ENCODE data around the gene C12orf60. TPM values are rescaled to one million over a fixed set of nuclear protein-coding genes. Genes with fewer than 3 reads are reported as not detected.
A peak's percentile ranks its signal among the peaks of the same experiment; 100 is the strongest.

The C12orf60 gene
- total RNA-seq, 1 donor from 2014 or later: 1.3 TPM

DNA sequence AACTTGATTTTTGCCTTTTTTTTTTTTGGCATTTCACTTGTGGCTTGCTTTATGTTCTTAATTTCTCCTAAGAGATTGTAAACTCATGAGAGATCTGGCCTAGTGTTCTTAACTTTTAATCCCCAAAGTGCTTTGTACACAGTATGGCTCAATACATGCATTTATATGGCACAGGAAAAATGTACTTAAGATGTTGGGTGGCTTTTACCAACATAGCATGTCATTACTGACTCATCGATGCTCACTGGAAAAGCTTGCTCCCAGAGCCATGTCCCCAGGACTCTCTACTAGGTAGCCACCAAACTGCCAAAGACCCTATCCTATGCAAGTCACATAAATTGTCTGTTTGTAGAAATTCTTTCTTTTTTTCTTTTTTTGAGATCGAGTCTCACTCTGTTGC is 23.6 kb downstream of the C12orf60 start:
- DNase-seq: no peak
- intact Hi-C loops (cut with micrococcal nuclease): no loop called here
- ATAC-seq: no peak

DNA sequence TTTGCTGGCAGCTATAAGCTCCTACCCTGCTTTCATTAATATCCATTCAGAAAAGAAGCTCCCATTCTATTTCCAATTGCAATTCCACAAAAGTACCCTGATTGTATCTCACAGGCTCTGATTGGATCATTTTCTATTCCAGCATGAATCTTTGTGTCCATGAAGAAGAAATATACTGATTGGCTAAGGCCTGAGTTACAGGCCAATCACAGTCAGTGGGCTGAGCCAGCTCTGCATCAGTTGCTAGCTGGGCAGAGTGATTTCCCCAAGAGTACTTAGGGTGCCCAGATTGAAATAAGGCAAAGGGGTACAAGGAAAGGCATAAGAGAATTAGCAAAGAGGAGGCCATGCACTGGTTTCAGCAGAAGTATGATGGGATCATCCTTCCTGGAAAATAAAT is 25.4 kb downstream of the C12orf60 start:
- ATAC-seq (no peak), DNase-seq (no peak)
- intact Hi-C loops (cut with micrococcal nuclease): no loop called here

DNA sequence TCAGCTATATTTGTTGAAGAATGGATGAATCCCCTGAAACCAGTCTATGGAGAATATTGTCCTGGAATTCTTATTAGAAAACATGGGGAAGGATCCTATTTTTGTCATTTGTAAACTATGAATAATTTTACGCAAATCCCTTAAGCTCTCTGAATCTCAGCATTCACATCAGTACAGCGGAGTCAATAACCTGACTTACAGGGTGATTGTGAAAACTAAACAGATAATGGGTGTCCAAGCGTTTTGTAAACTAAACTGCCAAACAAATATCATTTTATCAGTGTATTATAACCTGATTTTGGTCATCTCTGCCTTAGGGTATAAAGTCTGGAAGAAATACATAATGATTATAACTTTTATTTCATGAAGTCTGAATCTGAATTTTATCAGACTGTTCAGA is 29.9 kb downstream of the C12orf60 start:
- DNase-seq (no peak), ATAC-seq (no peak)
- intact Hi-C loops (cut with micrococcal nuclease): no loop called here

DNA sequence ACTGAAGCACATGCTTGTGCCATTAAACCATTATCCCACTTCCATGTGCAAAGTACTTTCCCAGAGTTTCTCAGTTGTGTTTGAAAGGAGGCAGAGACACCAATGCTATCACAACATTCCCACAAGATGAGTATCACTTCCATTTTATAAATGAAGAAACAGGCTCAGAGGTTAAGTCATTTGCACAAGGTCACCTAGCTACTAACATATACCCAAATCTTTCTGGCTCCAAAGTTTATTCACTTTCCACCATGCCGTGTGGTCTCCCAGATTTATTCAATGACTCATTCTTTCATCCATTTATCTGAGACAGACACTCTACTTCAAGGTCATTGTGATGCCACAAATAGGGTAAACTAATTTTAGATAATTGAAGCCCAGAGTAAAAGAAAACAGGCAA is 30.5 kb downstream of the C12orf60 start:
- intact Hi-C loops (cut with micrococcal nuclease): no loop called here
- DNase-seq: no peak
- ATAC-seq: peak; percentile 51

DNA sequence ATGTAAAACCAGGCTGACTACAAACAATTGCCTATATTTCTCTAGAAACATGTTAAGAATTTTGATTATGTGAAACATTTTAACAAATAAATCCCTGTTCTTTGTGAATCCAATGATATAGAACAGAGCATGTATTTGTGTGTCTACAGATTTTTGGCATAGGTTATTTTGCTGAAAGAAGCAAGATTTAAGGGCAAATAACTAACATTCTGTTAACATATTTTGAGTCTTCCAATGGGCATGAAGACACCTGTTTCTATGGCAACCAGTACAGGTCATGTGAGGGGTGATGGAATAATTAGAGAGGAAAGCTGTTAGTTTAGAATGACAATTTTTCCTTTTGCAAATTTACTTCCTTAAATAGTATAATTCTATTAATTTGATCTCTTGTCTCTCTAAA is 31.0 kb downstream of the C12orf60 start:
- no peak for DNase-seq
- intact Hi-C loops (cut with micrococcal nuclease): no loop called here
- ATAC-seq: no peak

DNA sequence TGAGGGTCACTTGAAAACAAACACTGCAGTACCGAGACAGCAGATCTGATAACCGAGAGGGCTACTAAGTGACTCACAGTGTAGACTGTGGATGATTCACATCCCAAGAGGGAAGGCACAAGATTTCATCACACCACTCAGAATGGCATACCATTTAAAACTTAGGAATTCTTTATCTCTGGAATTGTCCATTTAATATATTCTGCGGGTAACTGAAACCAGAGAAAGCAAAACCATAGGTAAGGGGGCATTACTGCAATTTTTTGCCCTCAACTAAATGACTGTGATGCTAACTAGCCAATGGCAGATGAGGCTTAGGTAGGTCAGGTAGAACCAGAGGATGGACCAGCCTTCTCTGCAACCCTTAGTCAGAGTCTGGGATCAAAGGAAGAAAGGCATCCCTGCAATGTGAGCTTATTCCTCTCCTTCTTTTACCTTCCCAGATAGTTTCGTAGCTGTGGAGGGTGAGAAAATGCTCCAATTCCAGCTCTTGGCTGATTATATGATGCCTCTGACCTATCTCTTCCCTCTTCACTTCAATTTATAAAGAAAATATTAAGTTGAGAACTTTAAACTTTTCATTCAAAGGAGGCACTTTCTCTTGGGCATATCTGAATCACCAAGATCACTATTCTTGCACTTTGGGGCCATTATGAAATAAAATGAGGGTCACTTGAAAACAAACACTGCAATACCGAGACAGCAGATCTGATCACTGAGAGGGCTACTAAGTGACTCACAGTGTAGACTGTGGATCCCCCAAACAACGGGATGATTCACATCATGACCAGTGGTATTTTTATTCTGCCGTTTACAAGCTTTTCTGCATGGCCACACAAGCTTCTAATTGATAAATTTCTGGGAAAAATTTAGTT is 33.1 kb downstream of the C12orf60 start:
- DNase-seq (no peak), ATAC-seq (peak; percentile 76)
- intact Hi-C loops (cut with micrococcal nuclease): no loop called here

DNA sequence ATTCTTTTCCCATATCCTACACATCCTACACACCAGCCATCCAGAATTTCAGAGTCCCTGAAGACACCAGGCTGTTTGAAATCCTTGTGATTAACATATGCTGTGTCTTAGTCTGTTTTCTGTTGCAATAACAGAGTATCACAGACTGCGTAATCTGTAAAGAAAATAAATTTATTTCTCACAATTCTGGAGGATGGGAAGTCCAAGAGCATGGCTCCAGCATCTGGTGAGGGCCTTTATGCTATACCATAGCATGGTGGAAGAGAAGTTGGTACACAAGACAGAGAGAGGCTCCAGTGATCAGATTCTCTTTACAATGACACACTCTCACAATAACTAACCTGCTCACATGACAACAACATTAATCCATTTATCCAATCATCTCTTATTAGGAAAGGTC is 35.8 kb downstream of the C12orf60 start:
- no peak for ATAC-seq
- DNase-seq: no peak
- intact Hi-C loops (cut with micrococcal nuclease): no loop called here

DNA sequence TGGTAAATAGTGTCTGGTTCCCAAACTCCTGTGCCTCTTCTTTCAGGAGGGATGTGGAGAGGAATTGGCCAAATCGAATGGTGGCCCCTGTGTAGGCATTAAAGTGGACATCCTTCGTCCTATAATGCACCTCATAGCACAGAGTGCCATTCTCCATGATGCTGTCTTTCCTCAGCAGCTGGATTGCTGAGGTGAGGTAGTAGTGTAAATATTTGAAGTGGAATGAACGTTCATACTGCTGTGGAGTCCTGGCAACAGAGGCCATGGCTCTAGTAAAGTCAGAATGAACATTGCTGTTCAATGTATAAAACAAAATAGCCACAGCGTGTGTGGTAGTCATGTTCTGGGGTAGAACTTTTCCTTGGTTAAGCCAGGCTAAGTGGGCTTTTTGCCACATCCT is 37.1 kb downstream of the C12orf60 start:
- DNase-seq: no peak
- intact Hi-C loops (cut with micrococcal nuclease): no loop called here
- no peak for ATAC-seq

DNA sequence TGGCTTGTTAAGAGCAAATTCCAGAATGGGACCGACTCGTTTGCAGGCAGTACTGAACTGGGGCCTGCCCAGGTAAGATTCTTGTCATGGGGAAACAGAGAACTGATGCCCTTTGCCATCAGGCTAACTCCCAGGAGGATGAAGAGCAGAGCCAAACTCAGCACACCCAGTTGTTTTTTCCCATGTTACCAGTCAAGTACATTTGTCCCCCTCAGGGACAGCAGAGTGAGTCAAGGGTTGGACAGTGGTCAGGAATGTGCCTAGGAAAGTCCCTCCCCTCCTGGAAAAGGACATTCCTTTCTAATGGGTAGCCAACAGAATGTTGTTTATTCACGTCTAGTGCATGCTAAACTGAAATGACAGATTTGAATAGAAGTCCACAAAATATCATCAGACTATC is 38.3 kb downstream of the C12orf60 start:
- DNase-seq (peak; percentile 58), ATAC-seq (peak; percentile 94)
- intact Hi-C loops (cut with micrococcal nuclease): no loop called here

DNA sequence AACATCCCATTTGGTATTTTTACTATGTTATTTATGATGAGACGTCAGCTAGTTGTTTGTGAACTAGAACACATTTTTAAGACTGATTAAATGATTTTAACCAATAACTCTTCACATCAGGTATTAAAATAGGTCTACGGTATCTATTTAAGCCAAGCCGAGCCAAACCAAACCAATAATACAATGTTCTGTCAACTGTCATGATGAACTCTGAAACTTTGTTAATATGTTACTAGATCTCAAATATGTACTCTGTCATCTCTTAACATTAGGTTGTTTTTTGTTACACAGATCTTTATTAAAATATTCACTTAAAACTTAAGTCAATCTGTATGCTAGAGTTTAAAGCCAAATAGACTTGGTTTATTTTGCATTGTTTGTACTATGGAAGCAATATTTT is 38.8 kb downstream of the C12orf60 start:
- intact Hi-C loops (cut with micrococcal nuclease): no loop called here
- ATAC-seq (no peak), DNase-seq (no peak)

DNA sequence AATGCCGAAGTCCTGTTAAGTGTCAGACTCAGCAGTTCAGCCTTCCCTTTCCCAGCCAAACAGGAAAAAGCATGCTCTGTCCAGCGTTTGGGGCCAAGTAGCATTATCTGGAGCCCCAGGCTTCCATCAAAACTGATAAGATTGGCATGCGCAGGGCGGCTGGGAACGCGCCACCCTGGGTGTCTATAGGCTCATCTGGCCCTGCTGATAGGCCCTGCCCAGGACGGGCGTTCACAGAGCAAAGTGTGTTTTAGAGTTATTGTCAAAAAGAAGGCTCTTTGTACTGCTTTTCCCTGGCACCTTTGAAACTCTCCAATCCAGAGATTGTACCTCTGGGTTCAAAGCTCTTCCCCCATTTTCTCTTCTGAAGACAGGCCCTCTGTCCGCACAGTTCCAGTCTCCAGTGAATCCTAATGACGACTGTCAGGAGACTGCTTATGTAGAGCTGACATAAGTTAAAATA is 40.0 kb downstream of the C12orf60 start, which contains the start of gene ART4:
Gene ART4, minus strand, starts transcription at position 102 of the 463 bp plus-strand sequence. CDS start 413 bp downstream, outside the sequence.
- DNase-seq (peak; percentile 73), ATAC-seq (peak; percentile 36)
- intact Hi-C loops (cut with micrococcal nuclease): no loop called here

DNA sequence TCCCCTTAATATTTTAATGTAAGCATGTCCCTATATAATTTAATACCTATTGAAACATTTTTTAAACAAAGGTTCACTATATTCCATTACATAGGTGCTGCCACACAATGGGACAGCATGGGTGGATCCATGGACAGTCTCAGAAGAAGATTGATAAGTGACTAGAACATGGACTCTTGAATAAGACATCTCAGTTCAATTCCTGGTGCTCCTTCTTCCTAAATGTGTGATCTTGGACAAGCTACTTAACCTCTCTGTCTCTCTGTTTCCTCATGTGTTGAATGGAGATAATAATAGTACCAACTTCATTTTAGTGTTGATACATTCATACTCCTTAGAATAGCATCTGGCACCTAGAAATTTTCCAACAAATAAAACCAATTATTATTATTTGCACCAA is 40.9 kb downstream of the C12orf60 start:
- intact Hi-C loops (cut with micrococcal nuclease): loop anchor here (2.0 kb wide), 1 partner anchor 152 kb away; no protein-coding TSS in a partner anchor
- no peak for DNase-seq
- no peak for ATAC-seq

DNA sequence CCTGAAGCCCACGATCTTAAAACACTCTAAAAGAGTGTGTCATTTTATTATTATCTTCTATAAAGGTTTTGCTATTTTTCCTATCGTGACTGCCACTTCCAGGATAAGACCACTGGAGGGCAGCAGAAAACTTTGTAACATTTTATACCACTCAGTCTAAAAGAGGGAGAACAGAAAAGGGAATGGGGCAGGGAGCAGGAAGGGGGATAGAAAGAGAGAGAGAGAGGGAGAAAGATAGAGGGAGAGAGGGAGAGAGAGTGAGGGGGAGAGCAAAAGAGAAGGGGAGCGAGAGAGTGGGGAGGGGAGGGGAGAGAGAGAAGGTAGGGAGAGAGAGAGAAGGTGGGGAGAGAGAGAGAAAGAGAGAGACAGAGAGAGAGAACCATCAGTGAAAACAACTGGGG is 41.9 kb downstream of the C12orf60 start:
- ATAC-seq (peak; percentile 43), DNase-seq (no peak)
- intact Hi-C loops (cut with micrococcal nuclease): loop anchor here (2.0 to 5.0 kb wide), 2 partner anchors 42 to 151 kb away; partner anchors contain the start of gene MGP

DNA sequence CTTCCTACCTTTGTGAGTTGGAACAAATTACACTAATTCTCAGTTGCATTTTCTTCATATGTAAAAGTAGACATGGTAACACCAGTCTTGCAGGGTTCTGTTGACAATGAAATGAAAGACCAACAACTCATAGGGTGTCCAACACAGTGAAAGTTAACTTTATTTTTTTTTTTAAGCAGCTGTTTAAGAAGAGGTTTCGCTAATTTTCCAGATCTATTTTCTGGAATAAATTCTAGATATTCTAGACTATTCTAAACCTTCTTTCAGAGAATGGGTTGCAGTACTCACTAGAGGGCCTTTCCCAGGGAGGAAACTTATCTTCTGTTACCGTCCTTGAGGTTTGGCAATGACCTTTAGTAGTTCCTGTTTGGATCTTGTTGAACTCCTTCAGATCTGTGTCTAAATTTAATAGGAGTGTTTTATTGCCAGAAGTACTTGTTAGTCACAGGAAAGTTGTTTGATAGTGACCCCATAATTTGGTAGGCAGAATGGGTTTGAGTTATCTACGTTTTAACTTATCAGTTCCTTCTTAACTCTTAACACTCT is 42.6 kb downstream of the C12orf60 start:
- intact Hi-C loops (cut with micrococcal nuclease): loop anchor here (5.0 kb wide), 1 partner anchor 41 kb away; the partner anchor contains the start of gene MGP
- DNase-seq (no peak), ATAC-seq (peak; percentile 35)

DNA sequence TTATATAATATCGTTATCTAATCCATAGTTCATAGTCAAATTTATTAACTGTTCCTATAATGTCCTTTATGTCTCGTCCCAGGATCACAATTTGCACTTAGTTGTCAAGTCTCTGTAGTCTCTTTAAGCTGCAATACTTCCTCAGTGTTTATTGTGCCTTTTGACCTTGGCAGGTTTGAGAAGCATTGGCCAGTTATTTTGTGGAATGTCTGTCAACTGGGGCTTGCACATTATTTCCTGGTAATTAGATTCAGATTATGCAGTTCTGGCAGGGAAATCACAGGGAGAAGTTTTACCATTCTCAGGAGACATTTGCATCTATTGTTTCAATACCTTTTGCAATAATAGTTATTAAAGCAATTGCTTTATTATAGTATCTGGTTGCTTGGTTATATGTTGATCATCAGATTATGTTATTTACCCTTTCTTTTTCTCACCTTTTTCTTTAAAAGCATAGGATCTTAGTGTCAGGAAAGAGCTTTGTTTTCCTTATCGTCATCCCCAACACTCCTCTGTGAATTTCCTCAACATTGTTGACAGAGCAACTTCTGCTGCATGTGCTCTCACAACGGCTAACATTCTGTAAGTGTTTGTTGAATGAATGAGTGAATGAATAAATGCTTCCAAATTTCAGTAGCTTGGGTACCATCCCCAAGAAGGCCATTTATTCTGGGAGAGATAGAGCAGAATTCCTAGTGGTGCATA is 43.6 kb downstream of the C12orf60 start:
- intact Hi-C loops (cut with micrococcal nuclease): loop anchor here (5.0 kb wide), 1 partner anchor 40 kb away; the partner anchor contains the start of gene MGP
- ATAC-seq (peak; percentile 9), DNase-seq (no peak)

DNA sequence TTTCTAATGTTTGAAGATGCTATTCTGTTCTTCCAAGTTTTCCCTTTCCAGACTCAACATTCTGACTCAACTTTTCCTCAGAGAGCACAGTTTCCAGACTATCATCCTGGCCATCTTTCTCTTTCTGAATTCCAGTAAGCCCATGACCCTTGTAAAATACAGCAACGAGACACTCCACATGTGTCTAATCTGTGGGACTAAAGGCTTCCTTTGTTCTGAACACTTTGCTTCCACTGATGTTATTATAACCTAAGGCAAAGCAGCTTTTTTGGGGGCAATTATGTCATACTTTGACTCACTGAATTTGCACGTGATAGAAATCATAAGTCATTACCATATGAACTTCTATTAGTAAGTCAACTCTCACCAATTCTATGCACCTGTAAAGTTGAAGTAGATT is 46.2 kb downstream of the C12orf60 start:
- intact Hi-C loops (cut with micrococcal nuclease): loop anchor here (5.0 kb wide), 1 partner anchor 38 kb away; the partner anchor contains the start of gene MGP
- DNase-seq (no peak), ATAC-seq (peak; percentile 85)

DNA sequence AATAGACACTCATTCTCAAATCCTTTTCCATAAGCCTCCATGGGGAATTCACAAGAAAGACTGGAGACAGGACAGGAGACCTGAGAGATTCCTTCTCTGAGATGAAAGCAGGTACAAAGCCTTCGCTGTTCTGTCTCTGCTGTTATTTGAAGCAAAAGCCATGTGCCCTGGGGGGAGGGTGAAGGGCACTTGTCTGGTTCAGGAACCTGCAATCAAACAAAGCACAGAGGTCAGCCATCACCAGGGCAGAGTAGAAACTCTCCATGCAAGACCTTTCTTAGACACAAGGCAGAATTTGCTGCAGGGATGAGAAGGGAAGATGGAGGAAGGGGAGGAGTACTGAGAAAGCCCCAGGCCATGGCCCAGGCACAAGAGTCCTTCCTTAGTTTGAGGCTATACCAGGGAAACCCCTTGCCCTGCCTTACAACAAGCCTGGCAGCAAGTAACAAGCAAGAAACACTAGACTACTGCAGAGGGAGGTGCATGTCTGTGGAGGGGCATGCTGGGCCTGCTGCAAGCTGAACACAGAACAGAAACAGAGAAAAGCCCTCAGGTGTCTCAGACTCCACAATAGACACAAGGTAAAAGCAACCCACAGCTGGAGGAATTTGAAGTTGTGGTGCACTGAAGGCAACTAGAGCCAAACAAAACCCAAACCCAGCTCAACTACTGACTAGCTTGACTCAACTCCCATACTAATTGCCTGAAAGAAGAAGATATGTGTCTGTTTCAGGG is 47.6 kb downstream of the C12orf60 start:
- ATAC-seq (no peak), DNase-seq (no peak)
- intact Hi-C loops (cut with micrococcal nuclease): no loop called here

DNA sequence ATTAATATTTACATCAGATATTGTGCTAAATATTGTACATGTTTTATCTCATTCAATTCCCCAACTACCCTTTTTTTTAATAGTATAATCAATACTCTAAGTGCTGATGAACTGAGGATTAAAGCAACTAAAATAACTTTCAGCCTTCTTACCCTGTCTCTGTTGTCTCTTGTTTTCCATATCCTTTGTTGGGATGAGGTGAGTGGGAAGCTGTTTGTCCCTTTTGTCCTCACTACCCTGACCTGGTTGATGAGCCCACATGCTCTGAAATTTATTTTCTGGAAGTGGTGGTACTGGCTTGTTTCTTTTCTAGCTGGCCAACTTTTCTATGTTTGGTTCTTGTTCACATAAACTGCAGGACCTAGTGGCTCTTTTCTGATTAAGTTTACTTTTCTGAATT is 49.4 kb downstream of the C12orf60 start:
- ATAC-seq (no peak), DNase-seq (no peak)
- intact Hi-C loops (cut with micrococcal nuclease): no loop called here

DNA sequence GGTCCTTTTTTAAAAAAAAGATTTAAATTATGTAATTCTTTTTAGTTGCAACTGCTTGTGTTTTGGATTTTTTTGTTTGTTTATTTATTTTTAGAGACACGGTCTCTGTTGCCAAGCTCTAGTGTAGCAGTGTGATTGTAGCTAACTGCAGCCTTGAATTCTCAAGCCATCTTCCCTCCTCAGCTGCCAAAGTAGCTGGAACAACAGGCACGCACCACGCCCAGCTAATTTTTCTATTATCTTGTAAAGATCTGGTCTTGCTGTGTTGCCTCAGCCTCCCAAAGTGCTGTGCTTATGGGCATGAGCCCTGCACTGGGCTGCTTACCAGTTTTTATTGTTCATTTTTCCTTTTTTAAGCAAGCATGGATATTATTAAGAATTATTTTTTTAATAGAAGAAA is 50.5 kb downstream of the C12orf60 start:
- peak; percentile 49 for ATAC-seq
- intact Hi-C loops (cut with micrococcal nuclease): no loop called here
- DNase-seq: no peak

Data from left ventricle myocardium superior (tissue), 1 donor.